ENCODE results near the gene THRB.

The THRB gene

DNA sequence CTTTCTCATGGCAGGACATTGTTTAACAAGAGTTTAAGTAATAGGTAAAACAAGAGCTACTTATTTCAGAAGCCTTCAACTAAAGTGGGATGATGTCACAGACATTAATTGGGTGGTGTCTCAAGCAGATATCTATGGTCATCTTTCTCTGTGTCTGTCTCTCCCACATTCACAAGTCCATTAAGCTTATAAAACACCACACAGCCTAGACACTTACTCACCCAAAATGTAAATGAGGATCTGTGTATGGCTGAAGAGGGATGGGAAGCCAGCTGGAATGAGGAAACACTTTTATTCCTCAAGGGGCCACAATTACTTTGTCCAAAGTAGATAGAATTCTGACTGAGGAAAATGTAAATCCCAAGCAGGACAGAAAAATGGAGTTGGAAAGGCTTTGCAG is 183.8 kb downstream of the THRB start:
- H3K27me3 ChIP-seq (ENCODE audit: control insufficient read depth in 3 of 3, insufficient read depth in 3 of 3, low read depth in 1 of 3, low read length in 3 of 3): no peaks in the 10 kb centered on the region
- no peak overlapping the region for H3K14ac ChIP-seq (ENCODE audit: low read length)
- H3K27ac ChIP-seq (replicated peaks; ENCODE audit: low read length): no peak overlapping the region
- no peak overlapping the region for H2AFZ ChIP-seq (ENCODE audit: low read length)
- H3K4me2 ChIP-seq (ENCODE audit: insufficient read depth, low read length, poor library complexity, severe bottlenecking): no peak overlapping the region
- H3K9me3 ChIP-seq (replicated peaks in 1 of 2; ENCODE audit: control insufficient read depth in 2 of 2, insufficient read depth in 1 of 2, low read depth in 1 of 2, low read length in 2 of 2): no peaks in the 10 kb centered on the region
- no peaks in the 10 kb centered on the region for H3K4me1 ChIP-seq (ENCODE audit: control insufficient read depth in 2 of 2, insufficient read depth in 1 of 2, low read depth in 1 of 2, low read length in 2 of 2)
- no peak overlapping the region for H4K8ac ChIP-seq (ENCODE audit: low read depth, low read length)
- no peak for DNase-seq (ENCODE audit: low spot score)
- H3K36me3 ChIP-seq (replicated peaks in 1 of 2; ENCODE audit: control insufficient read depth in 2 of 2, insufficient read depth in 2 of 2, low read length in 2 of 2): no peaks in the 10 kb centered on the region
- H2BK5ac ChIP-seq (ENCODE audit: low read length): no peak overlapping the region
- no peak overlapping the region for H2BK120ac ChIP-seq (ENCODE audit: low read depth, low read length)
- no peak overlapping the region for H4K91ac ChIP-seq (ENCODE audit: low read depth, low read length, poor library complexity)
- no peak overlapping the region for H2AK5ac ChIP-seq (ENCODE audit: low read depth, low read length)
- H3K18ac ChIP-seq (ENCODE audit: low read length): no peak overlapping the region
- no peak overlapping the region for H2BK15ac ChIP-seq (ENCODE audit: low read length)
- H3K23ac ChIP-seq (ENCODE audit: low read depth, low read length, poor library complexity): no peak overlapping the region
- no peaks in the 10 kb centered on the region for H3K79me1 ChIP-seq (ENCODE audit: low read depth, low read length)
- H2BK12ac ChIP-seq (ENCODE audit: low read length): no peak overlapping the region
- H3K4me3 ChIP-seq (ENCODE audit: low read length in 2 of 2): no peak overlapping the region
- no peak overlapping the region for H3K9ac ChIP-seq (ENCODE audit: low read depth, low read length, poor library complexity)
- H3K4ac ChIP-seq (ENCODE audit: low read length): no peak overlapping the region

DNA sequence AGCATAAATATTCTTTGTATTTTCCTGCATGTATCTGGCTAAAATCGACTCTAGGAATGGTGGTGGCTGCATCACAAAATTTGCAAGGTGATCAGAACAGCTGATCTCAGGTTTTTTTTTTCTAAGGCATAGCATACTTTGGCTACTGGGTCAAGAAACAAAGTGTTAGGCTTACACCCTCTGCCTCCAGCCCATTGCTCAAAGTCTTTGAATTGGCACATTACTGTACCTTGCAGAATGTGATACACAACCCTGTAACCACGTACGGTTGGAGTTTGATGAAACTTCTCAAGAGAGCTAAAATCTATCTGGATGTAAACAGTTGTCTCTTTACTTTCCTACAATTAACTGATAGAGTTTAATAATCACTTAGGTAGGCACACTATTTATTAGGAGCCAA is 188.1 kb downstream of the THRB start:
- no peak overlapping the region for H3K4ac ChIP-seq (ENCODE audit: low read length)
- H3K4me2 ChIP-seq (ENCODE audit: insufficient read depth, low read length, poor library complexity, severe bottlenecking): no peak overlapping the region
- H2BK15ac ChIP-seq (ENCODE audit: low read length): no peak overlapping the region
- no peak overlapping the region for H3K4me3 ChIP-seq (ENCODE audit: low read length in 2 of 2)
- H3K4me1 ChIP-seq (ENCODE audit: control insufficient read depth in 2 of 2, insufficient read depth in 1 of 2, low read depth in 1 of 2, low read length in 2 of 2): no peaks in the 10 kb centered on the region
- no peaks in the 10 kb centered on the region for H3K79me1 ChIP-seq (ENCODE audit: low read depth, low read length)
- H2BK5ac ChIP-seq (ENCODE audit: low read length): no peak overlapping the region
- no peaks in the 10 kb centered on the region for H3K36me3 ChIP-seq (replicated peaks in 1 of 2; ENCODE audit: control insufficient read depth in 2 of 2, insufficient read depth in 2 of 2, low read length in 2 of 2)
- H3K9me3 ChIP-seq (replicated peaks in 1 of 2; ENCODE audit: control insufficient read depth in 2 of 2, insufficient read depth in 1 of 2, low read depth in 1 of 2, low read length in 2 of 2): no peaks in the 10 kb centered on the region
- H2BK120ac ChIP-seq (ENCODE audit: low read depth, low read length): no peak overlapping the region
- no peaks in the 10 kb centered on the region for H3K27me3 ChIP-seq (ENCODE audit: control insufficient read depth in 3 of 3, insufficient read depth in 3 of 3, low read depth in 1 of 3, low read length in 3 of 3)
- no peak overlapping the region for H3K18ac ChIP-seq (ENCODE audit: low read length)
- no peak overlapping the region for H3K27ac ChIP-seq (replicated peaks; ENCODE audit: low read length)
- H3K14ac ChIP-seq (ENCODE audit: low read length): no peak overlapping the region
- no peak overlapping the region for H4K91ac ChIP-seq (ENCODE audit: low read depth, low read length, poor library complexity)
- DNase-seq (ENCODE audit: low spot score): no peak
- no peak overlapping the region for H3K23ac ChIP-seq (ENCODE audit: low read depth, low read length, poor library complexity)
- no peak overlapping the region for H2BK12ac ChIP-seq (ENCODE audit: low read length)
- no CpG with 5 or more reads among the region's 3 CpGs for WGBS, 2 donors (ENCODE audit: extremely low coverage in 2 of 2, insufficient read length in 2 of 2, insufficient replicate concordance in 1 of 2)
- no peak overlapping the region for H2AFZ ChIP-seq (ENCODE audit: low read length)
- no peak overlapping the region for H4K8ac ChIP-seq (ENCODE audit: low read depth, low read length)
- no peak overlapping the region for H2AK5ac ChIP-seq (ENCODE audit: low read depth, low read length)
- H3K9ac ChIP-seq (ENCODE audit: low read depth, low read length, poor library complexity): no peak overlapping the region

DNA sequence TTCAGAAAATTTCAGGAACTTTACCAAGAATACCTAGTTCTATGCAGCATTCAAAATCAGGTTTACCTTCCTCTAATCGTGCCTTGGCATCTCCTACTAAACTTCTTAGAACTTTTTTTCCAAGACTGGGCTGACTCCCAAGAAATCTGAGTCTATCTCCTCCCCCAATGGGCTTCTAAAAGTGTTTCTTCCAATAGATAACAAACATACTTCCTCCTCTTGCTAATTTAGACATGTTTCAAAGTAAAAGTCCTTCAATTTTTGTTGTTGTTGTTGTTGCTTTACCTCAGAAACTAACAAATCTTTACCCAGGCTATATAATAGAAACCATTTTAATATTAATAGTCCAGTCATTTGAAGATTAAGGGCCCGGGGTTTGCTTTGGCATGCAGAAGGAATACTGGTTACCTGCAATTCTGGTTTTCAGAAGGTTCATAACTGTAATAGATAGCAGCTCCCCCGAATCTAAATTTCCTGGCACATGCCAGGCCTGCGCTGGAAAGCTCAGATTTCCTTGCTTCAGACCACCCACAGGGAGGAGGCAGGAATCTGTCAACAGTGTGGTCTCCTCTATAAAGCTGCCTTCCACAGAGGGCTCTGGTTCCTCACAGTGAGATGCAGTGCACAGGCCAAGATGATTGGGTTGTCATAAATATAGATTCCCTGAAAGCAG is 188.7 kb downstream of the THRB start:
- H4K8ac ChIP-seq (ENCODE audit: low read depth, low read length): no peak overlapping the region
- H3K4me1 ChIP-seq (ENCODE audit: control insufficient read depth in 2 of 2, insufficient read depth in 1 of 2, low read depth in 1 of 2, low read length in 2 of 2): no peaks in the 10 kb centered on the region
- no peaks in the 10 kb centered on the region for H3K27me3 ChIP-seq (ENCODE audit: control insufficient read depth in 3 of 3, insufficient read depth in 3 of 3, low read depth in 1 of 3, low read length in 3 of 3)
- H3K4me2 ChIP-seq (ENCODE audit: insufficient read depth, low read length, poor library complexity, severe bottlenecking): no peak overlapping the region
- no peaks in the 10 kb centered on the region for H3K36me3 ChIP-seq (replicated peaks in 1 of 2; ENCODE audit: control insufficient read depth in 2 of 2, insufficient read depth in 2 of 2, low read length in 2 of 2)
- no peak overlapping the region for H4K91ac ChIP-seq (ENCODE audit: low read depth, low read length, poor library complexity)
- H2BK5ac ChIP-seq (ENCODE audit: low read length): no peak overlapping the region
- H3K4me3 ChIP-seq (ENCODE audit: low read length in 2 of 2): no peak overlapping the region
- no peak overlapping the region for H3K18ac ChIP-seq (ENCODE audit: low read length)
- no peak overlapping the region for H2BK120ac ChIP-seq (ENCODE audit: low read depth, low read length)
- no peak overlapping the region for H2AFZ ChIP-seq (ENCODE audit: low read length)
- no peak overlapping the region for H3K9ac ChIP-seq (ENCODE audit: low read depth, low read length, poor library complexity)
- H2BK15ac ChIP-seq (ENCODE audit: low read length): no peak overlapping the region
- H3K79me1 ChIP-seq (ENCODE audit: low read depth, low read length): no peaks in the 10 kb centered on the region
- no CpG with 5 or more reads among the region's 4 CpGs for WGBS, 2 donors (ENCODE audit: extremely low coverage in 2 of 2, insufficient read length in 2 of 2, insufficient replicate concordance in 1 of 2)
- H3K27ac ChIP-seq (replicated peaks; ENCODE audit: low read length): no peak overlapping the region
- H2BK12ac ChIP-seq (ENCODE audit: low read length): no peak overlapping the region
- H3K9me3 ChIP-seq (replicated peaks in 1 of 2; ENCODE audit: control insufficient read depth in 2 of 2, insufficient read depth in 1 of 2, low read depth in 1 of 2, low read length in 2 of 2): no peaks in the 10 kb centered on the region
- no peak overlapping the region for H2AK5ac ChIP-seq (ENCODE audit: low read depth, low read length)
- no peak overlapping the region for H3K4ac ChIP-seq (ENCODE audit: low read length)
- DNase-seq (ENCODE audit: low spot score): peak; percentile 15
- H3K23ac ChIP-seq (ENCODE audit: low read depth, low read length, poor library complexity): no peak overlapping the region
- no peak overlapping the region for H3K14ac ChIP-seq (ENCODE audit: low read length)

DNA sequence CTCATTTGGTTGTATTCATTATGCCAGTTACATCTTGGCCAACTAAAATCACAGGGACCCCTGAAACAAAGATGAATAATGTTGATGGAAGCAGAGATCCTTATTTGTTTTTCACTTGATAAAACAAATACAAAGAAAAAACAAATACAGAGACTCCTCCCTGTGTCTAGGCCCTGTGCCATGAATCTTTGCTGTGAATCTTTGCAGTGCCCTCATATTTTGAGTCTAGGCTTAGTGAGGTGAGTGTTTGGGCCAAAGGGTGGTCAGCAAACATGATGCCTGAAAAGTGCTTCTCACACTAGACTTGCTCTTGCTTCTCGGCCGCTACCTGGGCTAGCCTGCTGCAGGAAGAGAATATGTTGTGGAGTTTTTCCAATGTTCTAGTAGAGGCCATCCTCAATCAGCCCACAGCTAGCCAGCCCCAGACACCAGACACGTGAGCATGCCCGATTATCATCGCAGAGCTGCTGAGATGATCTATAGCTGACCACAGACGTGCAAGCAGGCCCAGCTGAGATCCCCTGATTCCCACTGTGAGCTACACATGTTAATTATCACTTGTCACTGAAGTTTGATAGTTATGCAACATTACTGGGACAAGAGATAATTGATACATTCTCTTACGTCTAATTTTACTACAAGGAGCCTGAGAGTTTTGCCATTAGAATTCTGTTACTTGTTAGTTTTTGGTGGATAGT is 191.4 kb downstream of the THRB start:
- H2BK15ac ChIP-seq (ENCODE audit: low read length): no peak overlapping the region
- no peak overlapping the region for H2BK12ac ChIP-seq (ENCODE audit: low read length)
- H4K8ac ChIP-seq (ENCODE audit: low read depth, low read length): no peak overlapping the region
- H3K27me3 ChIP-seq (ENCODE audit: control insufficient read depth in 3 of 3, insufficient read depth in 3 of 3, low read depth in 1 of 3, low read length in 3 of 3): no peaks in the 10 kb centered on the region
- H3K9ac ChIP-seq (ENCODE audit: low read depth, low read length, poor library complexity): no peak overlapping the region
- no peak overlapping the region for H3K27ac ChIP-seq (replicated peaks; ENCODE audit: low read length)
- H3K4ac ChIP-seq (ENCODE audit: low read length): no peak overlapping the region
- no peaks in the 10 kb centered on the region for H3K36me3 ChIP-seq (replicated peaks in 1 of 2; ENCODE audit: control insufficient read depth in 2 of 2, insufficient read depth in 2 of 2, low read length in 2 of 2)
- no peak overlapping the region for H2BK5ac ChIP-seq (ENCODE audit: low read length)
- H3K18ac ChIP-seq (ENCODE audit: low read length): no peak overlapping the region
- H2AK5ac ChIP-seq (ENCODE audit: low read depth, low read length): no peak overlapping the region
- no peak for DNase-seq (ENCODE audit: low spot score)
- no peaks in the 10 kb centered on the region for H3K9me3 ChIP-seq (replicated peaks in 1 of 2; ENCODE audit: control insufficient read depth in 2 of 2, insufficient read depth in 1 of 2, low read depth in 1 of 2, low read length in 2 of 2)
- H3K23ac ChIP-seq (ENCODE audit: low read depth, low read length, poor library complexity): no peak overlapping the region
- no peak overlapping the region for H3K14ac ChIP-seq (ENCODE audit: low read length)
- no peak overlapping the region for H4K91ac ChIP-seq (ENCODE audit: low read depth, low read length, poor library complexity)
- H3K4me1 ChIP-seq (ENCODE audit: control insufficient read depth in 2 of 2, insufficient read depth in 1 of 2, low read depth in 1 of 2, low read length in 2 of 2): no peaks in the 10 kb centered on the region
- H3K4me3 ChIP-seq (ENCODE audit: low read length in 2 of 2): no peak overlapping the region
- WGBS, 2 donors (ENCODE audit: extremely low coverage in 2 of 2, insufficient read length in 2 of 2, insufficient replicate concordance in 1 of 2): no CpG with 5 or more reads among the region's 7 CpGs
- no peak overlapping the region for H3K4me2 ChIP-seq (ENCODE audit: insufficient read depth, low read length, poor library complexity, severe bottlenecking)
- H3K79me1 ChIP-seq (ENCODE audit: low read depth, low read length): no peaks in the 10 kb centered on the region
- no peak overlapping the region for H2BK120ac ChIP-seq (ENCODE audit: low read depth, low read length)
- H2AFZ ChIP-seq (ENCODE audit: low read length): no peak overlapping the region
